Measurements from ENCODE around the gene IFNGR1.
A peak's percentile ranks its signal among the peaks of the same experiment; 100 is the strongest.
"Not testable (repeated sequence)": the region's sequence is repeated elsewhere in the genome, so short reads cannot be mapped to it uniquely, and the experiment has no call there.

Gene IFNGR1

DNA sequence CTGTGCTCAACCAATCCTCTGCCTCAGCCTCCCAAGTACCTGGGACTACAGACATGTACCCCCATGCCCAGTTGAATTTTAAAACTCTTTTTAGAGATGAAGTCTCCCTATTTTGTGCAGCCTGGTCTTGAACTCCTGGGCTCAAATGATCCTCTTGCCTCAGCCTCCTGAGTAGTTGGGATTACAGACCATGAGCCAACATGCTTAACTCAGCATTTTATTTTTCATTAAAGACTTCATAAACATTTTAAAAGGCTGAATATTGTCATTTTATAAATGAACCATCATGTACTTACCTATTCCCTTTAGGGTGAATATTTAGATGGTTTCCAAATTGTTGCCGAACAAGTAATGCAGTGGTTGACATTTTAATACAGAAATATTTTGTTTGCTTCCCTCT is 16.5 kb upstream of the IFNGR1 start:
- DNase-seq: no peak

DNA sequence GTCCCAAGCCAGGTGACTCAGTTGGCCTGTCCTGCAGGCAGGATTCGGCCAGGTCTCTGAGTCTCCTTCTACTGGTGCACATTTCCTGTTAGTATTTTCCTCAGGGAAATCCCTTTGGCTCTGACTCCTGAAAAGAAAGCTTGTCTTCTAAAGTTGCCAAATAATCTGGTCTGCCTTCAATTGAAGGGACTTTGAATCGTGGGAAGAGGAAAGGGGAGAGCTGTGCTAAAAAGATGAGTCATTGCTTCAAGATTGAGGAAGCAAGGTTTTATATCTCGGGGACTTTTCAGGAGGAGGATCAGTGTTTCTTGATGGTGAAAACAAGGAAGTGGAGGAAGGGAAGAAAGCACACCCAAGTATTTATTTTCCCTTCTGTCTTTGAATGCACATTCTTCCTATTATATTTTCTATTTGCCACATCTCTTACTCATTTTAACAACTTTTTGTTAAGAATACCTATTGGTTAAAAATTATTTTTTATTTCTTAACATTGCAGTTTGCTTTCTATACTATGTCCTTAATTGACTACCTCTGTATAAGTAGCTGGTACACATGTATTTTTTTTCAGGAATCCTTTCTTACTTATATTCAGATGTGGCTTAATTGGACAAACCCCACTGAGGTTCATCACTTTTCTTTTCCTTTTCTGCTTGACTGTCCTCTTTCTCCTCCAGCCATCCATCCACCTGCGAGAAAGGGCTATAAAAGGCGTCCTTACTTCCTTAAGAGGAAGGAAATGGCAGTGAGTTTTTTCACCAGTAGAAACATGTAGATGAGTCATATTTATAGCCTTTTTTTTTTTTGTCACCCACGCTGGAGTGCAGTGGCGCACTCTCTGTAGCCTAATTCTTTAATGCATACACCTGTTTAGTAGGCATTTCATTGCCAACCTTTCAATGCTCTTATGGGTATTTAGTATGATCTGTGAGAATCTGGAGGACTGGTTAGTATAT is 15.0 kb upstream of the IFNGR1 start:
- peak in 1 of 5 donors; percentile 62 for DNase-seq

DNA sequence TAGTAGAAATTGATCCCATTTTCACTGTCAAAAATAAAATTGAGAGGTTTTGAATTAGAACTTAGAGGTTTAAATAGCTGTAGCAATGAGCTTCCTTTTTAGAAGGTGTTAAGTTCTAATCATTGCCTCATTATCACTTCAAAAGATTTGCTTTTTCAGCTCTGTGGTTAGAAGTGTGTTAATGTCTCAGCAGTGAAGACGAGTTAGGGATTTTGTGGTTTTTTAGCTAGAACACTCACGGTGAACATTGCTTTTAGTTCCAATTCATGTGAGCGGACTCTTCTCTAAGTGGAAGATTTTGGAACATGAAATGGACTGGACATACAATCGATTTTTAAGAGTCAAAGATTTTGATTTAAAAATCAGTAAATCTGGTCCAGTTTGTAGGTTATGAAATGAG is 12.7 kb upstream of the IFNGR1 start:
- DNase-seq: peak in 1 of 5 donors; percentile 48

DNA sequence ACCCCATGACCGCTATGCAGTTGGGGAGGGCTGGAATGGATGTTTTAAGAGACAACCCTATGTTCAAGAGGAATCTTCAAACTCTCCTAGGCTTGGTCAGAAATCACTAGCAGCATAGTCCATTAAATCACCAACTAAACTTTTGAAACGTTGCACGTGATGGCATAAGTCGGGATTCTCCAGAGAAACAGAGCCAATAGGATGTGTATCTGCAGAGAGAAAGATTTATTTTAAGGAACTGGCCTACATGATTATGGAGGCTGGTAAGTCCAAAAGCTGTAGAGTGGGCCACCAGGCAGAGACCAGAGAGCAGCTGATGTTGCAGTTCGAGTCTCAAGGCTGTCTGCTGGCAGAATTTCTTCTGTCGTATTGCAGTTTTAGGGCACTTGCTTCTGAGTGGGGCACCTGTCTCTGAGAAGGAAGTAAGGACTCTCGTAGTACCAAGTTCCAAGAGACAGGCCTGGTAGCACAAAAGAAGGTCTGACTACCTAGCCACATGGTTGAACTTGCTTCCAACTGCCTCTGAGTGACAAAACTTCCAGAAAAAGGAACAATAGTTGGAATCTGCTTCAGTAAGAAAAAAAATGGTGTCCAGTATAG is 11.9 kb upstream of the IFNGR1 start:
- DNase-seq: no peak

DNA sequence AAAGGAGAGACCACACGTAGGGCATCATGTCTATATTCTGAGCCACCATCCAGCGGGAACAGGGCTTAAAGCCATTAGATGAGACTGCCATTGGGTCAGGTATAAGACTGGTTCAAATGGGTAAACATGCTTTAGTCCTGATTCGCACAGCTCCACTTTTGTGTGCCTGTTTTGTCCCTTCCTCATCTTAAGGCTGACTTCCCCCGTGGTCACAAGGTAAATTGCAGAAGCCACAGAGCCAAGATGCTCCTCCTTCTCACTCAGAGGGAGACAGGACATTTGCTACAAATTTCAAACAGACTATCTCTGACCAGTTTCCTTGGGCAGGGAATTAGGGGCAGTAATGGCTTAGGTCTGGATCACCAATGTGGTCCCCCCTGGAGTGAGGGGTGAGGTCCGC is 11.4 kb upstream of the IFNGR1 start:
- no peak for DNase-seq

DNA sequence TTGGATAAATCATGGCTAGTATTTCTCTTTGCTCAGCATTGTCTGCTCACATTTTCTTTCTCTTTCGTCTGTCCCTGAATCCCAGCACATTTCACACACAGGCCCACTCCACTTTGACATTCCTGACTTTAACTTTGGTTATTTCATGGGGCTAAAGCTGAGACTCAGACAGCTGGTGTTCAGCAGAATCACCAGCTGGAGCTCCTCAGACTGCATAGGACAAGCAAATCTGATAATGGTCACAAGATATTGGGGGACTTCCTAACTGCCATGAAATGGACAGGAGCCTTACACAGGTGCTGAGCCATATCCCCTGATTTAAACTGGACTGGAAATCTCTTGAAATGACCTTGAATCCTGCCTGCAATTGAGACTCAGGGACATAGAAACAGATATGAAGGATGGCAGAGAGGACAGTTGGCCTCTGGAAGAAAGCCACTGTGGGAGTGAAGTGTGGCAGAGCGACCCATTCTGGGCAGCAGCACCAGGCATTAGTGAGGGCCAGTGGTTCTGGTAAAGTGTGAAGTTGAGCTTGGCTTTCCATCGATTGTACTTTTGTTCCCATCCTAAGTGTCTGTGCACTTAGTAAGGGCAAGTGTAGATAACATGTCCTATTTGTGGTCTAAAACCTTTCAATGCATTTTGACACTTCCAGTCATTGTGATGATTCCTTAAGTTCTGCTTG is 10.0 kb upstream of the IFNGR1 start:
- no peak for DNase-seq

DNA sequence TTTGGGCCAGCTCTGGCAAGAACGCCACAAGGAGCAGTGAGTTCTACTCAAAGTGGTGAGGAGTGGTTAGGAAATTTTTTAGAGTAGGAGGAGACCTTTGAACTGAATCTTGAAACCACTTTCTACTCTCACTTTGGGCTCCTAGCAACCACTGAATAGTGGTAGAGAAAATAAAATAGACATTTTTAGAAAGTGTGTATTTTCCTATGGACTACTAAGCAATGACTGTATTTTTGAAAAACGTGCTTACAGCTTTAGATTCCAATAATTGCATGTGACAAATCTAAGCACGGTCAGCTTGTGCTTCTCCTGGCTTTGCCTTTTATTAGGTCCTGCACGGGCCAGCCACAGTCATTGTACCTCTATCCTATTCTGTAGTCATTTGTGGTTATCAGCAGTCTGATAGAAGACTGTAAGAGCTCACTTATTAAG is 8.7 kb upstream of the IFNGR1 start:
- DNase-seq: no peak

DNA sequence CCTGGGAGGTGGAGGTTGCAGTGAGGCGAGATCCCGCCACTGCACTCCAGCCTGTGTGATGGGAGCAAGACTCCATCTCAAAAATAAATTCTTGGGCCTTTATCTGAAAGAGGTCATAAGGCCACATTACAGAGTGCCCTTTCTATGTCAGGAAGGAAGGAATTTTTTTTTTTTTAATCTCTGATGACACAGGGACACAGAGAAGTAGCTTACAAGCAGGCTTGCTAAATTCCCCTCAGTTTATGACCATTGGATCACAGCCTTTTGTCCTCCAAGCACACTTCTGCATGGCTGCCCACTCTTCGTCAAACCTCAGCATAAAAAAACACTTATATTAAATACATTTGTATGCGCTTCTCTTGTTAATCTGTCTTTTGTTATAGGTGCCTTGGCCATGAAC is 7.5 kb upstream of the IFNGR1 start:
- no peak for DNase-seq

DNA sequence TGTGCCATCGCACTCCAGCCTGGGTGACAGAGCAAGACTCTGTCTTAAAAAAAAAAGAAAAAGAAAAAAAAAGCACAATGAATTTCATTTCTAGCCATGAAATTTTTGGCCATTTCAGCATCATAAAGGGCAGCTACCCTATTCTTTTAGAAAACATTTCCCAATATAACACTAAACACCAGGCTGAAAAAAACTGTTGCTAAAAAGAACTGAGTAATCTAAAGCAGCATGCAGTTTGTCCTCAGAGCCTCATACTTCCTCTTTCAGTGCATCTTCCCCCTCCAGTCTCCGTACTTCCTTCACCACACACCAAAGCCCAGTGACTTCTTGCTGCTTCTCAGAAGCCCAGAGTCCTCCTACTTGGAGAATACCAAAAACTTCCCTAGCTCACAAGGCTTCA is 5.6 kb upstream of the IFNGR1 start:
- peak in 1 of 5 donors; percentile 16 for DNase-seq

DNA sequence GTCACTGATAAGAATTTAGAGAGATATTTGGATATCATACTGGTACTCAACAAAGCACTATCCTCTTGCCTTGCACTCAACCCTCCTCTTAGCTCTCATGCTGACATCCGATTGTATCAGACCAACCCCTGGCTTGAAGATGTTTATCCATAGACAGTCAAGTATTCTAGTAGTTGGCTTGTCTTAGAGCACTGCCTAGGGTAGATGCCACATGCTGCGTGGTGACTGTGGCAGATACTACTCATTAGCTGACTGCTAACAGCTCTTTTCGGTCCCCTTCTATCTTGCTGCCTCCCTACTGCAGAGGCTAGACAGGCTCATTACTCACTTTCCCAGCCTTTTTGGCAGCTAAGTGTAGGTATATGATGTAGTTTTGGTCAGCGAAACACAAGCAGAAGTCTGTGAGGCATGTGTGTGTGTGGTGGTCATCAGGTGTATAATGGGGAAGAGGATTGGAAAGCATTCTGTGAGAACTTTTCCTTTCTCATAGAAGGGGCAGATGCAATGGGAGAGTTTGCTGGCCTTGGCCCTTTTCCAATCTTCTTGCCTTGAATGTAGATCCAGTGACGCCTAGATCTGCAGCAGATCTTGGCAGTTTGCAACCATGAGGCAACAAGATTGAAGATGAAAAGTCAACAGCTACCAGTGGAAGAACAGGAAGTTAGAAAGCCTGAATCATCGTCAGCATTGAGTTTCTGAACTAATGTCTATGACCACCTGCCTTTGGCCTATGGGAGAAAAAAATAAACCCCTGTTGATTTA is 4.4 kb upstream of the IFNGR1 start:
- peak in 1 of 5 donors; percentile 24 for DNase-seq

DNA sequence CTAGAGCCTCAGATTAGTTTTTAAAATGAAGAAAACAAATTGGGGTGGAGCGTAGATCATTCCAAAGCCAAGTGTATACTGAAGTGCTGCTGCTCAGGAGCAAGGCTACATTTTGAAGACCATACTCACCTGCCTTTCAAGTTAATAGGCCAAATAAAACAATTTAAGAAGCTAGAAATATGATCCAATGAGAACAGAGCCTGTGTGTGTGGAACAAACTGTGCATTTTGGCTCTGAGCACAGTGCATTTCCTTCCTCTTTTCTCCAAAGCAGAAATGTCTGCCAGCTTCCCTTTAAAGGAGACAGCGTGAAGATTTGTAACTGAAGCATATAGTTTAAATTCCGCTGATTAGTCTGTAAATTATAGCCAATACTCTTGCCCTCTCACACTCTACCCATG is 3.2 kb upstream of the IFNGR1 start:
- DNase-seq: no peak

DNA sequence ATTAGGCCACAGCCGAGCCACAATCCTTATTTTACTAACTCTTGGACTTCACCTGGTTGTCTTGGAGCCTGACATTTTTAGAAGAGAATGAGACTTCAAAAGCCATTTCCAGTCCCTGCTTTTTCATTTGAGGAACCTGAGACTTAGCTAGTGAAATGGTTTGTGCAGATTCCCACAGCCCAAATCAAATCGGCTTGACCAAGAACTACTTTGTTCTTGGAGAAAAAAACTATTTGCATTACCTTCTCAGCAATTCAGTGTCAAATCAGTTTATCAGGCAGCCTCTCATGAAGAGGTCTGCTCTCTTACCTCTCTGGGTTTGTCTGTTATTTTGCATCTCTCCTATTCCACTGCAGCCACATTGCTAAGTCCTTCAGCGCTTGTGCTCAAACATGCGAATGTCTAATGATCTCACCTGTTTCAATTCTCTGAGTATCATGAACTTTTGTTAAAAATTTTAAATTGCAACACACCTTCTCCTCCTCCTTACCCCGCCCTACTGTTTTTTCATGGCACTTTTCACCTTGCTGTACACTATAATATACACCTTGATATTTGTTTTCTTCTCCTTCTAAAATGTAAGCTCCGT is 573 bp upstream of the IFNGR1 start:
- DNase-seq: no peak

DNA sequence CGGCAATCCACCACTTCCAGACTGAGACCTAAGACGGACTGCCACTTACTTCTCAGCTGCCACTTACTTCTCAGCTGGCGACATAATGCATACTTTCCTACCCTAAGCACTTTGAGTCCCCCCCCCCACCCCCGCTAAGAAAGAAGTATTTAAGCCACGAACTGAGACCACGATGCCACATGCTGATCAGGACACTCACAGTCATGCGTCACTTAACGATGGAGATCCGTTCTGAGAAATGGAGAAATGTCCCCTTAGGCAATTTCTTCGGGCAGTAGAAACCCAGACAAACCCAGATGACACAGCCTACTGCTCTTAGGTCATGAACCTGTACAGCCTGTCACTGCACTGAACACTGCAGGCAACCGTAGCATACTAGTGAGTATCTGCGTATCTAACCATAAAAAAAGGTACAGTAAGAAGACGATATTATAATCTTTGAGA is 690 bp downstream of the IFNGR1 start:
- DNase-seq: peak in 4 of 5 donors; percentile 21 to 65 (median 35)

DNA sequence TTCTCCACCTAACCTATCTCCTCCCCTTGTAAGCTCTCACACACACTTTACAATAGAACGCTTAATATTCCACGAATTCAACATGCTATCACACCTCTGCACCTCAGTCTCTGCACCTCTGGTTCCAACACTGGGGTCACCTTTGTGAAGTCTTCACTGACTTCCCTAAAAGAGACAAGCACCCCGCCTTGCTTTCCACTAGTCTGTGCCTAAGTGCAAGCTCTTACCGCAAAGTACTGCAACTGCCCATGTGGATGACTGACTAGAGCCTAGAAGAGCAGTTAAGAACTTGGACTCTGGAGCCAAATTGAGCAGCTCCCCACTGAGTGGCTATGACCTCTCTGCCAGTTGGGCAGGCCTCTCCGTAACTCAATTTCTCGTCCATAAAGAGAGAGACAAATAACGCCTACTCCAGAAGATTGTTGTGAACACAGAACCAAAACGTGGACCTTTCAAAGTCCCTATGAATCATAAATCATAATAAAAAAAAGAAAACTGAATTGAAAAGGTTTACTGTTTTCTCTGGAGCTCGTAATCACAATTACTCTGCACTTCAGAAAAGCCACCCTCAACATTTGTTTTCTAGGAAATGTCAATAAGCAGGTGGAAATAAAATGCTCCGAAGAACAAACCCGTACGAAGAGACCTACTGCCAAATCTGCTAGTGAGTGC is 1.2 kb downstream of the IFNGR1 start:
- no peak for DNase-seq

DNA sequence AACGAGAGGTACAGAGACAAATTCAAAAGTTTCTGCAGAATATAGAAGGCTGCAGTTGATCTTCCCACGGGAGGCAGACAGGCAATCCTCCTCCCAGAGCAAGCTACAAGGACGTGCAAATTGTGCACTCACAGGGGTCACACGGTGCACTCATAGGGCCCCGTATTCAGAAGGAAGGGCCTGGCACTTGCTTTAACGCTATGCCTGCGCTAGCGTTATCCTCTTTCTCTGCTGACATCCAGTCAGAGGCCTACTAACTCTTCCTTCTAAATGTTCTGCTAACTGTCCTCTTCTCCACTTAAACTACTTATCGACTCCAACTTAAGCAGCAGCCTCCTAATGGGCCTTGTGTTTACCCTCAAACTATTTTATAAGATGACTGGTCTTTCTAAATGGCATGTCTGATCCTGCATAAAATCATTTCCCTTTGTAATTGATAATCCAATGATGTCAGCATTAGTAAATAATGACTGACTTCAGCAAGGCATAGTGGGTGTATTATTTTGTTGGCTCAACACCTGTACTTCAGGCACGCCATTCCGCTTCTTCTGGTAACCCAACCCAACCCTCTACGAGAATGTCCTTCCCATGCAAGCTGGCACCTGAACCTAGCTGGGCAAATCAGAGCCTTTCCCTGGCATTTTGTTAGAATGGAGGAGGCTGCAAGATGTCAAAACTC is 2.2 kb downstream of the IFNGR1 start:
- DNase-seq: no peak

DNA sequence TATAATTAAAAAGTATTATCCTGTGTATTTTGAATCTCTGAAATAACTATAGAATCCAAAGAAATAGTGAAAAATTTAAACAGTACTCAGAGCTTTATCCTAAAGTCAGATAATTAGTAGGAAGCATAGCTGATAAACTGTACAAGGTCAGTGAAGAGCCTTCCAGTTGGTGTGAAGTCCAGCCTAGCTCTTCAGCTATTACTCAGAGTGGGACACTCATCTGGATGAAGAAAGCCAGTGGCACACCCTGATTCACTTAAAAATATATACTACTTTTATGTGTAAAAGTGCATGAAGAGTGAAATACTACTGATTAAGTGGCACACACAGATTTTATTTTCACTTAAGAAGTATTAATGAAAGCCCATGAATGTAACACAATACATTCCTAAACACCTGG is 3.1 kb downstream of the IFNGR1 start:
- DNase-seq: no peak

DNA sequence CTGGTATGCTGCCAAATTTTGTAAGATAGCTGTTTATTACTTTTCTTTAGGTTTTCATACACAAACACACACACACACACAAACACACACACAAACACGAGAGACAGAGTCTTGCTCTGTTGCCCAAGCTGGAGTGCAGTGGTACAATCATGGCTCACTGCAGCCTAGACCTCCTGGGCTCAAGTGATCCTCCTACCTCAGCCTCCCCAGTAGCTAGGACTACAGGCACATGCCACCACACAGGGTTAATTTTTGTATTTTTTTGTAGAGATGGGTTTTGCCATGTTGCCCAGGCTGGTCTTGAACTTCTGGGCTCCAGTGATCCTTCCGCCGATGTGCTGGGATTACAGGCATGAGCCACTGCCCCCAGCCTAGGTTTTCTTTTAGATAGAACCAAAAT is 3.6 kb downstream of the IFNGR1 start:
- DNase-seq: not testable (repeated sequence)

DNA sequence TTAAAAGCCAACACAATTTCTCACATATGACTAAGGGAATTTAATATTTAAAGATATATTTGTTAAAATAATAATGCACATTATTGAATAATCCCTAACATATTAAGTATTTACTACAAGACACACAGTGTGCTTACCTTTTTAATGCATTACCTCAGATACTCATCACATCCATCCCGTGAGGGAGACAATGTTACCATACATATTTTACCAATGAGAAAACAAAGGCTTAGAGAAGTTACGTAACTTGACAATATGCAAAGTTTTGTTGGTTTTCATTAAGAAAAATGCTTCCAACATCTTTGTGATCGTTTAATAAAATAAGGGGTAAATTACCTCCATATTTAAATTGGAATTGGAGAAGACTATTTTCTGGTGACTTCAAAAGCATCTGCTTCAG is 4.3 kb downstream of the IFNGR1 start:
- no peak for DNase-seq

DNA sequence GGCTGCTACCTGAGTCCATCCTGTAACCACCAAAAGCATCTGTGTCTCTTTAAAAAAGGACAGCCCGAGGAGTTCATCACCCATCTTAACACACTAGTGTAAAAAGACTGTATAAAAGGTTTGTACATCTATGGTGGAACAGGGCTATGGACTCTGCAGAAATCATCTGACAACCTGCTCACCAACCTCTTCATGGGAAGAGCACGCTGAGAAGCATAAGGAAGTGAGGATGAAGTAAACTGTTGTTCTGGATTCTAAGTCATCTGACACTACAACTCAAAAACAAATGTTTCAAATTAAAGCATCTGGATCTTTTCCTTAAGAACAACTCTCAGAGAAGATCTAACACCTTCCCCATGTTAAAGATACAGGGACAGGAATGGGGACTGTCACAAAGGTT is 5.4 kb downstream of the IFNGR1 start:
- no peak for DNase-seq

DNA sequence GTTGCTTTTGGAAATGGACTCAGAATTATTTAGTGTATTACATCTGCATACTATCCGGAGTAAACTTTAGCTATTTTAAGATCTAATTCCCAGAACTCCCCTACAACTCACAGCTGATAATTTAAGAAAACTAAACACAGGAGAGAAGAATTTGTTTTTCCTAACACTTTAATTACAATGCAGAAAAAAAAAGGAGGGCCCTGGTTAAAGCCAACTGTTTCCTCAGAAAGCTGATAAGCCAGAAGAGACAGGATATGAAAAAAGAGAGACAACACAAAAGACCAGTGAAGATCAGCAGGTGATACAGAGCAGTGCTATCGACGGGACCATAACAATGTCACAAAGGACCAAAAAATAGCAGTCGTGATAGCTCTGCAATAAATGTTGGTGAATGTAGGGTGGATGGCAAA is 5.8 kb downstream of the IFNGR1 start:
- no peak for DNase-seq

DNA sequence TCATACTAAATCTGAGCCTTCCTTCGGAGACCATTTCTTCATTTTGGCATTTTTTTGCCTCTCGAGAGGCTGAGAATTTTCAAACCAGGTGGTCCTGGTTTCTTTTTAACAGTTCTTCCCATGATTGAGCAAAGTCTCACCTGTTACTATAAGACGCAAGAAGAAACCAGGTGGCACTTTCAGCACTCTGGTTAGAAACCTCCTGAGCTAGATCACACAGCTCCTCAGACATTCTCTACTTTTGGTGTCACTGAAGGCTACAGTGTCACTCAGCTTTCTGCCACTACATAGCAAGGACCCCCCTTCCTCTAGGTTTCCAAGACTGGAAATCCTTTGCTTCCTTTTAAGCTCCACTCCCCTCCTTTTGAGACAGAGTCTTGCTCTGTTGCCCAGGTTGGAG is 7.3 kb downstream of the IFNGR1 start:
- DNase-seq: no peak

Data from T-helper 1 cell (primary cell).